Hematopoietic multipotent progenitor cell treated with erythropoietin and hydrocortisone succinate and interleukin-3 and kit ligand, for 17 days (in vitro differentiated cells): Measurements from ENCODE around the gene IL22RA2.
A peak's percentile ranks its signal among the peaks of the same experiment; 100 is the strongest.
"Not testable (repeated sequence)": the region's sequence is repeated elsewhere in the genome, so short reads cannot be mapped to it uniquely, and the experiment has no call there.

Experiments used
- DNase-seq: peaks from one replicate; pipeline ENCODE4 v3.0.0-alpha.2; 2015; ENCODE audit warnings: low spot score

The IL22RA2 gene

DNA sequence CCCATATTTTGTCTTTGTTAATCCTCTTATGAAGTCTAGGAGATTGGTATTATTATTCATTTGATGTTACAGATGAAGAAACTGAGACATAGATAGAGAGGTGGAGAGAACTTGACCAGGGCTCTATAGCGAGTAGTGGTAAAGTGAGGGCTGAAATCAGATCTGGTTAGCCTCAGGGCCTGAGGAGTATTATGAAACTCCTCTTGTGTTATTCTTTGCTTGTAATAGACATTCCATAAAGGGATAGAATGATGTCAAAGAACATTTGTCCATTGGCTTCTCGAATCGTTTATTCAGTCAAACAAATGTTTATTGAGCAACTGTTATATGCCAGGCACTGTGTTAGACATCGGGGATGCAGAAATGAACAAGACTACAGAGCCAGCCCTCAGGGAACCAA is at the start of gene IL22RA2:
Gene IL22RA2, minus strand, starts transcription at position 144 of the 400 bp plus-strand sequence. CDS start 11,895 bp downstream, outside the sequence.
- DNase-seq, result no peak

GRCh38 chr6:137222381-137222780 is 48.9 kb upstream of the IL22RA2 start:
- no peak for DNase-seq

DNA sequence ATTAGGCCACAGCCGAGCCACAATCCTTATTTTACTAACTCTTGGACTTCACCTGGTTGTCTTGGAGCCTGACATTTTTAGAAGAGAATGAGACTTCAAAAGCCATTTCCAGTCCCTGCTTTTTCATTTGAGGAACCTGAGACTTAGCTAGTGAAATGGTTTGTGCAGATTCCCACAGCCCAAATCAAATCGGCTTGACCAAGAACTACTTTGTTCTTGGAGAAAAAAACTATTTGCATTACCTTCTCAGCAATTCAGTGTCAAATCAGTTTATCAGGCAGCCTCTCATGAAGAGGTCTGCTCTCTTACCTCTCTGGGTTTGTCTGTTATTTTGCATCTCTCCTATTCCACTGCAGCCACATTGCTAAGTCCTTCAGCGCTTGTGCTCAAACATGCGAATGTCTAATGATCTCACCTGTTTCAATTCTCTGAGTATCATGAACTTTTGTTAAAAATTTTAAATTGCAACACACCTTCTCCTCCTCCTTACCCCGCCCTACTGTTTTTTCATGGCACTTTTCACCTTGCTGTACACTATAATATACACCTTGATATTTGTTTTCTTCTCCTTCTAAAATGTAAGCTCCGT is 46.3 kb upstream of the IL22RA2 start:
- no peak for DNase-seq

DNA sequence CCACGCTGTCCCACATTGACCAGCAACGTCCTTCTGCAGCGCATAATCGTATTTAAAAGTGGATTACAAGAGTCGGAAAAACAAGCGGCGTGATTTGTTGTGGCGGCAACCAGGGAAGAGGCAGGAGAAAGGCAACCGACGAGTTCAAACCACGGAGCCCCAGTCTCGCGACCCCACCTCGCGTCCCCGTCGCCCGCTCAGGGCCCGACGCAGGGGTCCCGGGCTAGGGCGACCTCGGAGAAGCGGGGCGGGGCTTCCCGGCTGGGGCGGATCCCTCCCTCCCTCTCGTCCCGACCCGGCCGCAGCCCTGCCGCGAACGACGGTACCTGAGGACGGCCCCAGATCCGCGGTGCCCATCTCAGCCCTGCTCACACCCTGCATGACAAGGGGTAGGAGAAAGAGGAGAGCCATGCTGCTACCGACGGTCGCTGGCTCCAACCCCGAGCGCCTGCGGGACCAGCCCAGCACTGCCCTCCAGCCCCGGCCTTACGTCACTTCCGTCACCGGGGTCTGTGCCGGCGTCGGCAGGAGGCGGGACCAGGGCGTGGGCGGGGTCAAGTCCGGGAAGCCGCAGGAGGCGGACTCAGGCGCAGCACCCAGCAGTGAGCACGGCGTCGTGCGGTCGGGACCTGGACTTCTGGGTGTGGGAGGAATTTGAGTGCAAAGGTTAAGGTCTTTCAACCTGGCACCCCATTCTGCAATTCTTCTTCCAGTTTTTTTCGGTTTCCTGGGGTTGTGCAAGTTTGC is 45.6 kb upstream of the IL22RA2 start, which contains the start of gene IFNGR1:
Gene IFNGR1, minus strand, starts transcription at position 469 of the 747 bp plus-strand sequence. Its CDS starts 58 bp downstream, at position 411.
- DNase-seq, result peak; percentile 92

- DNase-seq, result peak; percentile 49
Measured at GRCh38 chr6:137218473-137218916, 45.1 kb upstream of the IL22RA2 start.

GRCh38 chr6:137217801-137218472 is 44.5 kb upstream of the IL22RA2 start:
- peak; percentile 19 for DNase-seq

- no peak for DNase-seq
Measured at GRCh38 chr6:137216875-137217553, 43.6 kb upstream of the IL22RA2 start.

GRCh38 chr6:137216106-137216505 is 42.7 kb upstream of the IL22RA2 start:
- DNase-seq, result no peak

DNA sequence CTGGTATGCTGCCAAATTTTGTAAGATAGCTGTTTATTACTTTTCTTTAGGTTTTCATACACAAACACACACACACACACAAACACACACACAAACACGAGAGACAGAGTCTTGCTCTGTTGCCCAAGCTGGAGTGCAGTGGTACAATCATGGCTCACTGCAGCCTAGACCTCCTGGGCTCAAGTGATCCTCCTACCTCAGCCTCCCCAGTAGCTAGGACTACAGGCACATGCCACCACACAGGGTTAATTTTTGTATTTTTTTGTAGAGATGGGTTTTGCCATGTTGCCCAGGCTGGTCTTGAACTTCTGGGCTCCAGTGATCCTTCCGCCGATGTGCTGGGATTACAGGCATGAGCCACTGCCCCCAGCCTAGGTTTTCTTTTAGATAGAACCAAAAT is 42.2 kb upstream of the IL22RA2 start:
- not testable (repeated sequence) for DNase-seq

- no peak for DNase-seq
Measured at GRCh38 chr6:137214931-137215330, 41.5 kb upstream of the IL22RA2 start.

DNA sequence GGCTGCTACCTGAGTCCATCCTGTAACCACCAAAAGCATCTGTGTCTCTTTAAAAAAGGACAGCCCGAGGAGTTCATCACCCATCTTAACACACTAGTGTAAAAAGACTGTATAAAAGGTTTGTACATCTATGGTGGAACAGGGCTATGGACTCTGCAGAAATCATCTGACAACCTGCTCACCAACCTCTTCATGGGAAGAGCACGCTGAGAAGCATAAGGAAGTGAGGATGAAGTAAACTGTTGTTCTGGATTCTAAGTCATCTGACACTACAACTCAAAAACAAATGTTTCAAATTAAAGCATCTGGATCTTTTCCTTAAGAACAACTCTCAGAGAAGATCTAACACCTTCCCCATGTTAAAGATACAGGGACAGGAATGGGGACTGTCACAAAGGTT is 40.4 kb upstream of the IL22RA2 start:
- DNase-seq, result no peak

GRCh38 chr6:137213331-137213740 is 39.9 kb upstream of the IL22RA2 start:
- DNase-seq, result no peak

- no peak for DNase-seq
Measured at GRCh38 chr6:137211910-137212309, 38.5 kb upstream of the IL22RA2 start.

GRCh38 chr6:137210903-137211302 is 37.5 kb upstream of the IL22RA2 start:
- no peak for DNase-seq

- no peak for DNase-seq
Measured at GRCh38 chr6:137208279-137208678, 34.8 kb upstream of the IL22RA2 start.

- not testable (repeated sequence) for DNase-seq
Measured at GRCh38 chr6:137207457-137207856, 34.0 kb upstream of the IL22RA2 start.

DNA sequence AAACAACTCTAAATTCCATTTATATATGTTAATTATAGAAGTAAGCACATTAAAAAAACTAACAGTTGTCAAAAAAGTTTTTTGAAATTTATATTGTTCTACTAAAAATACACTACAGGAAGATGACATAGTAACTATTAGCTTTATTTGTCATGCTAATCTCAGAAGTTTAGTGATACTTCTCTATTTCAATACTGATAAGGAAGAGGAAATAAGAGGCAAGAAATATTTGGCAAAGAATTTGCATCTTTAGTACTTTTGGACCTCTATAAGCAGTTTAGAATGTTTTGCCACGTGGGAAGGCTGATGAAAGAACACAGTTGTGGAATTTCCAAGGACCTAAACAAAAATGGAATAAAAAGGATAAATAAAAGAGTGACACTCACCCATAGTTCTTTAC is 33.1 kb upstream of the IL22RA2 start:
- DNase-seq, result no peak

DNA sequence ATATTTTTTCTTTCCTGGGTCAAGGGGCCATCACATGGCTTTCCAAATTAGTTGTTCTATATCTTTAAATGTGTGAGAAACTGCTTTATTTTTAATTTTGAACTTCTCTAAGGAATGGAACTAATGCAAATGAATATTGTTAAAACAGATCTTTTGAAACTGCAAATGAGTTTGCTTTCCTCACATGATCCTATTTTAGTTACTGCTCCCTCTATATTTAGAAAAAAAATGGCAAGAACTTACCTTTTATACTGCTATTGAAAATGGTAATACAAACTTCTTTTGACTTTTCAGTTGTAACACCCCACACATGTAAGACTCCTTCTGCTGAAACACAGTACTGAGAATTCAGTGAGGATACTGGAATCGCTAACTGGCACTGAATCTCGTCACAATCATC is 29.8 kb upstream of the IL22RA2 start:
- no peak for DNase-seq

GRCh38 chr6:137202078-137202477 is 28.6 kb upstream of the IL22RA2 start:
- DNase-seq, result no peak

DNA sequence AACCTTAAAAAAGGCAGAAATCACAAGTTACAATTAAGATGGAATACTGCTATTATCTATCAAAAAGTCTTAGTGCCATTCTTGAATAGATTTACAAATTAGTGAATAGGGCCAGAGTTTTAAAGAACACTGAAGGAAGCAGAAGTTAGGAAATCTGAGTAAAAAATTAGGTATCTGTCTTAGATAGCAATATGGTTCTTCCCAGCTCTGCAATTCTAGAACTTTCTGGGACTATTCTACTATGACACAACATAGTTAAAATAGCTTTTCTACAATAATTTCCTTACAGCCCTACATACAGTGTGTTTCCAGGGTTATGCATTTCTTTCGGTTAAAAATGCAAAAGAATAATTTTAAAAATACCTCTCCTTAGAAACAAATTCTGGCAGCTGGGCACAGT is 27.6 kb upstream of the IL22RA2 start:
- no peak for DNase-seq

DNA sequence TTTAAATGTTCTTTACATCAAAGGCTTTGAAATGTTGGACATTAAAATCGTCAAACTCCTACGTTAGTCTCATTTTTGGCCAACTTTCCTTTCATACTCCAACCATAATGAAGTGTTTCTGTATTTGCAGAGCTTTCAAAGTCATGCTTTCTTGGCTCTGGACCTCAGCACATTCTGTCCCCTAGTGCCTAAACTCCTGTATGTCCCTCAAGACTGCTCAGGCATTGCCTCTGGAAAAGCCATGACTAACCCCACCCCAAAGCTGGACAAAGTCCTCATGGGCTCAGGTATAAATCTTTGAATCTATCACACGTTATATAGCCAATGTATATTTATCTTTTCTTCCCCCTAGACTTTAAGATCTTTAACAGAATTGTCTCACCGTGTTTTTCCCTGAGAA is 26.8 kb upstream of the IL22RA2 start:
- no peak for DNase-seq
